Measurements from ENCODE around the gene LRRC46.

LRRC46 gene

GRCh38 chr17:47852113-47852949, 20.9 kb downstream of the LRRC46 start:
- no peak for DNase-seq (ENCODE audit: low read depth)

DNA sequence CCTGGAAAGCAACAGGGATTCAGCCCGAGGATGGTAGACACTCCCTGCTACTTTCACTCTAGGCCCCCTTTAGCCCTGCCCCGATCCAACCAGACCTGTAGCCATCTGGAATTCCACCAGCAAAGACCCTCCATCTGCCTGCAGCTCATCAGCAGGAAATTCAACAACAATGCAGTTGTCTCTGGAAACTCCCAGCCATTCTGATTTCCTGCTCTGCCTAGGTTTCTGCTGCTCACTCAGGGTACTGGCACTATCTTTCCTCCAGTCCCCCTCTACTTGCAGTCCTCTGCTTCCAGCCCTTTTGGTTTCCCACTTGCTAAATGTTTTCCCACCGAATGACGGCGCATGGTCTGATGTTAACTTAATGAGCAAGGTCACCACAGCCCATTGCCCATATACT, 22.1 kb downstream of the LRRC46 start:
- no peak for DNase-seq (ENCODE audit: low read depth)

- DNase-seq (ENCODE audit: low read depth) = no peak
These were observed 24.3 kb downstream of the LRRC46 start for GRCh38 chr17:47855737-47856136.

GRCh38 chr17:47856830-47857229, 25.4 kb downstream of the LRRC46 start:
- no peak for DNase-seq (ENCODE audit: low read depth)

DNA sequence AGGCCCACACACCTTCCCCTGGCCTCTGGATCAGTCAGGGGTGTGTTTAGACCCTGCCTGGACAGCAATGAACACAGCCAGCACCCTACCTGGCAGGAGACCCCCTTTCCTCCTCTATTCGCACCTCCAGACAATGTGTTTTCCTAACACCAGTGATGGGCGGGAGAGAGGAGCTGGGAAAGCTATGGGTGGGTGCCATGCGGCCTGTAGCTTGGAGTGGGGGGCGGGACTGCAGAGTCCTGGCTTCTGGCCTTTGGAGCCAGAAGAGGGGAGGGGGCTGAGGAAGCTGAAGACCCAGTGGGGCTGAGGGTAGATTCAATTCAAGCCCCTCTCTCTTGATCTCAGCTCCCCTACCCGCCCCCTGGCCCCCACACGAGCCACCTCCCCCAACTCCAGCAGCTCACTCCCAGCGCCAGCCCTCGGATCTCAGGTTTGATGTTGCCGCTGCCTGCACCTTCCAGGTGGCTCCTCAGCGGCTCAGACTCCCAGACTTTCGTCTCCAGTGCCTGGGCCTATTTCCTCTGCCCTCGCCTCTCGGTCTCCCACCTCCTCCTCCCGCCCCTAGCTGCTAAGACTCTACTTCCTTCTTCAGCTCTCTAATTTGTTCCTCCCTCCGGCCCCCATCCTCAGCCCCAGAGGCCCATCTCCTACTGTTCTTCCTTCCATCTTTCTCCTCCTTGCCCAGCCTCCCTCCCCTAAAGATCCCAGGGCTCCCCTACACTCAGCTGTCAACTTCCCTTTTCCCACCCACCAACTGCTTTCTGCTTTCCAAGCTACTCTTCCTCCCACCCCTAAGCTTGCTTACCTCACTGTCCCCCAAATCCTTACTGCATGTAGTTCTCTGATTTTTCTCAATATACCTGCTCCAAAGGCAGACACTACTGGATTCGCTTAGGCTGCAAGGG, 26.3 kb downstream of the LRRC46 start:
- DNase-seq (ENCODE audit: low read depth) = no peak

- no peak for DNase-seq (ENCODE audit: low read depth)
These were observed 28.9 kb downstream of the LRRC46 start for GRCh38 chr17:47860386-47860785.

DNA sequence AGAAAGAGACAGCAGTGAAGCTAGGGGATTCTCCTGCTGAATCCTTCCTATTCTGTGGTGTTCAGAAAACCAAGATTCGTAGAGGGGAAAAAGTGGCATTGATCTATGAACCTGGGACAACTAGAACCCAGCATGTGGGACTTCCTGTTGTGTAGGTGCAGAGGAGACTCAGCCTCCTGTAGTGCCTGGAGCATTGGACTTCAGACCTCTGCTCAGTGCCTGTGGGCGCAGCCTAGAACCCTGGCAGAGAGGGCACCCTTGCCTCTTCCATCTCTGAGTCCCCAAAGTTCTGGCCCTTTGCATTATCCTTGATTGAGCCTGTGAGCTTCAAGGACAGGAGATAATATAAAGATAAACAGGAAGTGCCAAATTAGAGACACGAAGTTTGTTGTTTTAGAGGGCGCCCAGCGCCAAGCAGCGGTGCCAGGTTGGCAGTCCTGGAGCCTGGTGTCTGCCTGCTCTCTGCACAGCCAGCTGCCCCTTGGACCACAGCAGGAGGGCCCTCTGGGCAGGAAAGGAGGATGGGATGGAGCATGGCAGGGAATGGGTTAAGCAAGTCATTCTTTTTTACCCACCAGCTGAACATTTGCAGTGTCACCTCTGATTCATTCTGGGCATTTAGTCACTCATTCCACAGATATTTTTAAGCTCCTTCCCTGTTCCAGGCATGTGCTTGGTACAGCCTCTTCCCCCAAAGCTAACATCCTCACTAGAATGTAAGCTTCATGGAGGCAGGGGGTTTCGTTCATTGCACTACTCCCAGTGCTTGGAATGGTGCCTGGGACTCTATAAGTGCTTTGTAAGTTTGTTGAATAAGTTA, 31.4 kb downstream of the LRRC46 start:
- DNase-seq (ENCODE audit: low read depth) = no peak

DNA sequence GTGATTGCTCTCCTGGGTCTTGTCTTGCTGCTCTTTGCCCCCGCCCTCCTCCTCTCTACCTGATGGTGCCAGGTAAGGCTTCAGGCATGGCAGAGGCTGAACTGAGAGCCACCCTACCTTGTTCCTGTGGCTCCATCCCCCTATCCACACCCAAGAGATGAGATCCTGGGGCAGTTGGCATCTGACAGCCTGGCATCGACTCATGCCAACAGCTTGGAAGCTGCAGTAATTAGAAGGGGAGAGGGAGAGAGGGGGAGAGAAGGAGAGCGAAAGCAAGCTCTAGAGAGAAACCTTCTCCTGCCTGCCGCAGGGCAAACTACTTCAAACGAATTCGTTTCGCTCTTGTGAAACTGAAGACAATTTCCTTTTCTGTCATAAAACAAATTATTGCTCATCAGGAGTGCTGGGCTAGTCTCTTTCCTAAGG, 33.3 kb downstream of the LRRC46 start:
- DNase-seq (ENCODE audit: low read depth) = no peak

DNA sequence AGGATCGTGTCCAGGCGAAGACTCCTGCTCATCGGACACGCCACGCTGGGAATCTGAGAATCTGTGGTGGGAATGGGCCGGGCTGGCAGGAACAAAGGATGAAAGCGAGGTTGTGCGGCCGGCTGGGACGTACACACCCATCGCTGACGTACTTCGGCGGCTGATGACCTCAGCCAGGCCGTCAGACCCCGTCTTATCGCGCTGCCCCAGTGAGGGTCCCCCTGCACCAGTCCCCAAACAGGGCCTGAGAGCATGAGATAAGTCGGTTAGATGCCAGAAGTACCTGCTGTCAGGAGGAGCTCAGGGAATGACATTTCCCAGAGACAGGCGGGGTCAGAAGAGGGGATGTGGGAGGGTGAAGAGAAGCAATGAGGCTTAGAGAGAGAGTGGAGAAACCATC, 35.5 kb downstream of the LRRC46 start:
- DNase-seq (ENCODE audit: low read depth) = no peak

GRCh38 chr17:47867813-47868533, 36.5 kb downstream of the LRRC46 start:
- no peak for DNase-seq (ENCODE audit: low read depth)

DNA sequence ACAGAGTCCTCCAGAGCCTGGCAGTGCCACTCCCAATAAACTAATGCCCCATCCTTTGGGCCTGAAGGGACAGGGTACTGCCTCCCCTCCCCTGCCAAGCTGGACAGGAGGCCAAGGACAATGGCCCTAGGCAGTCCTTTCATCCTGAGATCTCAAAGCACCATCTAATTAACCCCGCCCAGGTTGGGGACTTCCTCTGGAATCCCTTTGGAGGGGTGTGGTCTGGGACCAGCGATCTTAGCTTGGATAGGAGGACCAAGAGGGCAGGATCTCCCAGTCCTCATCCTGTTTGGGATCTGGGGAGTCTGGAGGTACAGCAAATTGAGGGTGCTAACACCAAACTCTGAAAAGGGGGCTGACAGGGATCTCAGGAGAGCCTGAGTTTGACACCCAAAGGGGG, 37.6 kb downstream of the LRRC46 start:
- no peak for DNase-seq (ENCODE audit: low read depth)

DNA sequence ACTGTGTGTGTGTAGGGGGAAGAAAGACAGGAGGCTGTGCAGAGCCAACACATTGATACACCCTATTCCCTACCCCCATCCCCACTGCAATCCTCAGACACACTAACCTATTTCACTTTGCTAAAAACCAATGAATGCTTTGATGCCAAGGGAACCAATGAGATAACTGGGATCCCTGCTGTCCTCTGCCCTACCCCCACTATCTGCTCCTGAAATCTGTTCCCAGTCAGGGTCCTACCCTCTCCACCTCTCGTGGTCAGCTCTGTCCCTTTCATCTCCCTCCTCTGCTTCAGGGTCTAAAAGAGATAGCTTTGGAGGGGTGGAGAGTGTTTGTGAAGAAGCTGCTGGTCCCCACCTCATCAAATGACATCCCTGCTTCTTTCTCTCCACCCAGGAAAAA, 38.6 kb downstream of the LRRC46 start:
- no peak for DNase-seq (ENCODE audit: low read depth)

GRCh38 chr17:47871048-47871447, 39.6 kb downstream of the LRRC46 start:
- no peak for DNase-seq (ENCODE audit: low read depth)

DNA sequence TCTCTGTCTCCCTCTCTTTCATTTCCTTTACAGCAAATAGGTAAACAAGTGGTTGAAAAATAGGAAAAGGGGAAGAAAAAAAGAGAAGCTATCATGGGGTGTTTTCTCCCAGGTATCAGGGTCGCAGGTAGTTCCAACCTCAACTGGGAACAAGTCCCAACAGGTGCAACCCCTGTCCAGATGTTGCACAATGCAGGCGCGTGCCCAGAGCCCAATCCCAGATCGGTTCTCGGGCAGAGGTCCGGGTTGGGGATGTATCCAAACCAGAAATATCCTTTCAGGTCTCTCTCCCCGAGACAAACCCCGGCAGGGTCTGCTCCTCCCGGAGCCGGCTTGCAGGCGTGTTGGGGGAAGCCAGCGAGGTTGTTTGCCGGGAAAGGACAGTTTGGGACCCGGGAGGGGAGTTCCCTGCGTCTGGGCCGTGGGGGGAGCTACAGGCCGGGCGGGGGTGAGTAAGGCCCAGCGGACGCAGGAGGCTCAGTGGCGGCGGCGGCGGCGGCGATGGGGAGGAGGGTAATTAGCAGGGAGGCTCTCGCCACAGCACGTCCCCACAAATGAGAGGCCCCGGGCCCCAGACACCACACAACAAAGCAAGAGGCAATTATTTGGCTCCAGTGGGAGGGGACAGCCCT, 40.7 kb downstream of the LRRC46 start:
- DNase-seq (ENCODE audit: low read depth) = no peak

DNA sequence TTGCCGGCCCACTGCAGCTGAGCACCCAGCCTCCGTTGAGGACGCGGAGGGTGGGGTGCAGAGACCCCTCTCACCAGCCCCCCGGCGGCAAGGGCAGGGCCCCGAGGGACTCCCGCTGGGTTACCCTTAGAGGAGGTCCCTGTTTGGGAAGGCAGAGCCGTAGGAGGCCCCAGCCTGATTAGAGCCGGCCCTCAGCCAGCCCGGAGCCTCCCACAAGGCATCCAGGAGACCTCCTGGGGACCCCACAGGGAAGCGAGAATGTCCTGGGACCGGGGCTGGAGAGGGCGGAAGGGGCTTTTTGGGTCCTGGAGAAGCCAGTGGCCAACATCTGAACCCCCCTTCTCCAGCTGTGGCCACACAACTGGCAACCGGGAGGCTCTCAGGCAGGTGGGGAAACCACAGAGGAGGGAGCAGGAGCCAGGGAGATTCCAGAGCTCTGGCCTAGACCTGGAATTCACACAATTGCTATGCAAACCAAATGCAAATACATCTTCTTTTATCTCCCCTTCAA, 41.2 kb downstream of the LRRC46 start:
- DNase-seq (ENCODE audit: low read depth) = no peak

- DNase-seq (ENCODE audit: low read depth) = no peak
These were observed 42.0 kb downstream of the LRRC46 start for GRCh38 chr17:47873200-47874090.

- no peak for DNase-seq (ENCODE audit: low read depth)
These were observed 43.8 kb downstream of the LRRC46 start for GRCh38 chr17:47875011-47875985.

DNA sequence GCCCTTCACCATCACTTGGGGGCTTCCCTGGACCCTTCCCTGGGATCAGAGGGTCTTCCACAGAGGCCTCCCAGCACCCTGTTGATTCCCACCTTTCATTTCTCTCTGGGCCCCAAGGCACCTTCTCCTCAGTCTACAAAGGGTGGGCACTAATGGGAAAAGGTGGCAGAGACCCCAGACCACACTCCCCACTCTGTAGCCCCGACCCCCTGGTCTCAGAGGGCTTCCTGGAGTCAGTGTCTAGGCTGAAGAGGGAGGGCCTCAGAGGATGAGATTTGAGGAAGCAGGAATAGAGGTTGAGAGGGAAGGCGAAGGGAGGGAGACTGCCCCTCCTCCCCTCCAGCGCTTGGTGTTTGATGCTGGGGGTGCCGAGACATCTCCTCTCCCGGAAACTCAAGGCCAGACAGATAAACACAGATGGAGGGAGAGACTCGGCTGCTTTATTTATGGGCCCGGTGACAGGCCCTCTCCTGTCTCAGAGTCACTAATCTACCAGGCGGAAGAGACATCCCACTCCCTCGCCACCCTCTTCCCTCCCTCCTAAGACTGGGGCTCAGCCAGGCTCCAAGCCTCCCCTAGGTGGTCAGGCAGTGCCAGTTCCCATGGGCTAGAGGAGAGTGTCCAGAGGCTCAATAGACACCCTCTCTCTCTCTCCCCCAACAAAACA, 46.0 kb downstream of the LRRC46 start:
- no peak for DNase-seq (ENCODE audit: low read depth)

All from stimulated activated CD8-positive, alpha-beta memory T cell treated with anti-CD3 and anti-CD28 coated beads, Interleukin-7, amount 100 ng/mL, for 24 hours (primary cell).